GM18511 (cell line): ENCODE results near the gene BGLAP.

Experiments
- ATAC-seq: cut with Tn5 transposase; IDR thresholded peaks from one replicate; pipeline ENCODE4 v1.9.1; 2021; ENCODE audit warnings: mild to moderate bottlenecking, moderate library complexity; ENCODE audit not compliant: unreplicated experiment

BGLAP gene

DNA sequence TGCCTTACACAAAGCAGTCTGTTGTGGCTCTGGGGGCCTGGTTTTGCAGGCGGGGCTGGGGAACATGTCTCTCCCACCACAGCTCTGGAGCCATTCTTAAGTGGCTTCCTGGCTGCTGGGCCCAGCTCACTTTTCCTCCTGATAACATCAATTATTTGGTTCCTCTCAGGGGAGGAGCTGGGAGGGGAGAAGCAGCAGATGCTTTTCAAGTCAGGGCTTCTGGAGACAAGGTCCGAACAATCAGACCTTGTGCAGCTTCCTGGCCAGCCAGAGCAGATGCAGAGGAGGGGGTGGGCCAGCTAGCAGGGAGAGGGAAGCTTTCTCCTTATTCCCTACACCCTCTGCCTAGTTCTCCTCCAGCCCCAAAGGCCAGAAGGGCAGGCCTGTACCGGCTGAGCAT, 9.5 kb downstream of the BGLAP start:
- no peak for ATAC-seq

- ATAC-seq = no peak
Observed at GRCh38 chr1:156253634-156254033, 11.7 kb downstream of the BGLAP start.

GRCh38 chr1:156257711-156258110, 15.7 kb downstream of the BGLAP start:
- ATAC-seq = no peak

GRCh38 chr1:156258859-156259258, 16.9 kb downstream of the BGLAP start:
- ATAC-seq = no peak

DNA sequence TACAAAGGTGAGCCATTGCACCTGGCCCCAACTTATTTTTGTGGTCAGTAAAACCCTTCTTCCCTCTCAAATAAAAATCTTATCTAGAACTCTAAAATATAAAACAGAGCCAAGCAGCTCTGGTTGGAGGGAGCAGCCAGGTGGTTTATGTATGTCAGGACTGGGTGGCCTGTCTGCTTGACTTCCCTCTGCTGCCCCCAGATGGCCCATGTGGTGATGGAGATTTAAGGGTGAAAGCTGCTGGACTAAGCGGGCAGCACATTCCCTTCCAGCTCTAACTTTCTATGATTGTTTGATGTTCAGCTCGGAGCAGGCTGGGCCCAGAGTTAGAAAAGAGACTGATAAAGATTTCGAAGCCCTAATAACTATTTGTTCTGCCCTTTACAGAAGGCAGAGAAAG, 17.8 kb downstream of the BGLAP start:
- no peak for ATAC-seq

DNA sequence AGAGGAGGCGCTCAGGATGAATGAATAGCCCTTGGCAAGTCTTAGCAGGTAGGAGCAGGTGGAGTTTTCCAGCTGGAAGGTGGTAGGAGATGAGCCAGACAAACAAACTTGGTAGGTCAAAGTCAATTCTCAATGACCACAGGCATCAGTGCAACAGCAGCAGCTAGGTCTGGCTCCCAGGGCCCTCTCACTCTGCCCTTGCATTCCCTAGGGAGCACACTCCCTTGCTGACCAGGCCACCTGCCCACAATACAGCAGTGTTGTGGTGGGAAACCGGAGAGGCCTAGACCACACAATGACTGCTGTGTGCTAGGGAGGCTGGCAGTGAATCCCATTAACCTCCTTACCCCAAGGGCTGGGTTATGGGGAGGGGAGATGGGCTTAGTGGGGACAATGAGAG, 18.9 kb downstream of the BGLAP start:
- ATAC-seq = no peak

GRCh38 chr1:156262461-156263287, 20.7 kb downstream of the BGLAP start:
- no peak for ATAC-seq

GRCh38 chr1:156263288-156263655, 21.3 kb downstream of the BGLAP start:
- ATAC-seq = no peak

GRCh38 chr1:156266051-156266450, 24.1 kb downstream of the BGLAP start:
- ATAC-seq = no peak

DNA sequence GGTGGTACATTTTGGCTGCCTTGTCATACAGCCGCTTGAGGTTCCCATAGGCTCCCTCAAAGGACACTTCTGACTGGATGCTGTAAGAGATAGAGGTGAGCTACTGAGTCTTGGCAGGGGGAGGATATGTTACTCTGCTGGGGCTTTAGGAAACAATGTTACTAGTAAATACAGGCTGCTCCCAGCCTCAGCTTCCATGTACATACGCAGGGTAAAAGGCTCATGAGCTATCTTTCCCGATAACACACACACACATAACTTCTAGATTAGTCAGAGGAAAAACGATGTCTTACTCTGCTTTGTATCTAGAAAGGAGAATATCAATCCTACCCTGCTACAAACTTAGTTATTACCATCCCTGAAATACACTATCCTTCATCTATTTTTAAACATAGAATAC, 26.4 kb downstream of the BGLAP start:
- ATAC-seq = no peak

GRCh38 chr1:156270314-156270713, 28.3 kb downstream of the BGLAP start:
- no peak for ATAC-seq

DNA sequence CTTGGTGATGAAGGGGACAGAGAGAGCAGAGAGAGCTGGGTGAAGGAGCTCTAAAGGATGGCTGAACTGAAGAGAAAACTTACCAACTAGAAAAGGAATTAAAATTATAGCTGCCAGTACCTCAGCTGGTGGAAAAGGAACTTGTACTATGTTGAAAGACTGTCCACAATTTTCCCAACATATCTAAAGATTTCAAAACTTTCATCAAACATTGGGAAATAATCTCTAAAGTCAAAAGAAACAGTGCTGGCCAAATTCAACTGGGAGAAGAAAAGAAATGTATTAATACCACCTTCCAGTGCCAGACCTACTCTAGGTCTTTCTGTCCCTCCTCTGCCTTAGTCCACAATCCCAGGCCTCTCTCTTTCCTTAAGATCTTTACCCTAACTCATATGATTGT, 34.5 kb downstream of the BGLAP start:
- no peak for ATAC-seq

DNA sequence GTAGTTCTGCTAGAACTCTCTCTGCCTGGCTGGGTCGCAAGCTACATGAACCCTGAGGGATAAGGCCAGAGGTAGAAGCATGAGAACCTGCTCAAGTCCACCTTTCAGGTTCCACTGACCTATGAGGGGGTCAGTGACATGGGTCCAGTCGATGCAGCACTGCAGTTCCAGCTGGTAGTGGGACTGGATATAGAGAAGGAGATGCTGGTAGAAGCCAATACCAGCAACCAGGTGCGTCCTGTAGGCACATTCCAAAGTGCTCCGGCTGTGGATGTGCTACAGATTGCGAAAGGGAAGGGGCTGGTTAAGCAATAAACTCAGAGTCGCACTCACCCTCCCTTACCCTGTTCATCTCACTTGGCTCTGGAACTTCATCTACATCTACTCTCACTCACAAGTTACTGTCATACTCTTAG, 35.0 kb downstream of the BGLAP start:
- no peak for ATAC-seq

GRCh38 chr1:156279837-156280236, 37.9 kb downstream of the BGLAP start:
- no peak for ATAC-seq

- peak; percentile 49 for ATAC-seq
Observed at GRCh38 chr1:156281281-156281680, 39.3 kb downstream of the BGLAP start.

DNA sequence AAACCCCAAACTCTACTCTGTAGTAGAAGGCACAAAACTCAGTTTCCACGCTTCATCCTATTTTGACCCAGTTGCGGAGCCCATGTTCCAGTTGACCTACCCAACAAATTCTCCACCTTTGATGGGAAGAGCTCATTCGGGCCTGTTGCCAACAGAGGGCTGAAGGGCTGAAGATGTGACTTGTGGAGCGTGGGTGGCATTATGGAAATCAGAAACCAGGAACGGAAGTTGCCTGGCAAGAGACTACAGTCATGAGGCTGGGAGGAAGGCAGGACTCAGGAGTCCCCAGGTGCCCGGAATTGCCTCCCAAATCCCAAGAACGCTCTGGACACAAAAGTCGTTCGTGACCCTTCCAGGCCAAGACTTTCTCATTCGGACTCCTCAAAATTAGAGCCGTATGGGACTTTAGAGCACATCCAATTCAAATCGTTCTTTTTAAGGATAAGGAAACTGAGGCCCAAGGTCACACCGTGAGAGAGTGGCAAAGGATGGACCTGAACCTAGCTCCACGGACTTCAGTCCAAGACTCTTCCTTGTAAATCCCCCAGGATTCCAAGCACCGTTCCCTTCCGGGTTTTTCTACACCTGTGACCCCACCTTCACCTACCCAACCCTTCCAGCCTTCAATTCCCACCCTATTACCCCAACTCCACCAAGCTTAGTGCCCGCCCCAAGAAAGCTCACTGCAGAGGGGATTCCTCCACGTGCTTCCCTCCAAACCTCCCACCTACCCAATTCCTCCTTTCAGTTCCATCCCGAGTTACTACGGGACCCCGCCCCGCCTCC, 39.9 kb downstream of the BGLAP start:
- peak; percentile 9 for ATAC-seq

GRCh38 chr1:156282479-156283222, 40.7 kb downstream of the BGLAP start, which contains the start of gene SMG5:
SMG5 (minus strand) TSS chr1:156282825; CDS start chr1:156282680, 145 bp downstream.
- ATAC-seq = peak; percentile 86

- no peak for ATAC-seq
Observed at GRCh38 chr1:156283521-156283920, 41.5 kb downstream of the BGLAP start.

DNA sequence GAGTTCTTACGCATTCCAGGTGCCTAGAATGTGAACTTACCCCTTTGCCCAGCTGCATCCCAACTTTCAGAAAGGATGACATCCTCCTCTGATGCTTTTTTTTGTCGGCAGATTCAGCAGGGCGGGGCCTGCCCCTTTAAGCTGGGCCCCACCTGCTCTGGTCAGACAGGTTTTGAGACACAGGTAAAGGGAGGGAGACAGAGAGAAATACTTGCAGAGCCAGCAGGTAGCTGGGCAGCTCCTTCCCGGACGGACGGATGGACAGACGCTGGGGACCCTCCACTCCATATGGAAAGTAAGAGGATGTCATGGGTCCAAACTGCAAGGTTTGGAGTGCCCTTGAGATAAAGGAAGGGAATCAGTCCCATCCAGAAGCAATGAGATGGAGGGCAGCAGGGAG, 42.1 kb downstream of the BGLAP start, which contains the start of gene TMEM79:
TSS of gene TMEM79 (plus strand) at position 214 of the 400 bp plus-strand sequence. CDS start 902 bp downstream, outside the sequence.
- ATAC-seq = no peak

DNA sequence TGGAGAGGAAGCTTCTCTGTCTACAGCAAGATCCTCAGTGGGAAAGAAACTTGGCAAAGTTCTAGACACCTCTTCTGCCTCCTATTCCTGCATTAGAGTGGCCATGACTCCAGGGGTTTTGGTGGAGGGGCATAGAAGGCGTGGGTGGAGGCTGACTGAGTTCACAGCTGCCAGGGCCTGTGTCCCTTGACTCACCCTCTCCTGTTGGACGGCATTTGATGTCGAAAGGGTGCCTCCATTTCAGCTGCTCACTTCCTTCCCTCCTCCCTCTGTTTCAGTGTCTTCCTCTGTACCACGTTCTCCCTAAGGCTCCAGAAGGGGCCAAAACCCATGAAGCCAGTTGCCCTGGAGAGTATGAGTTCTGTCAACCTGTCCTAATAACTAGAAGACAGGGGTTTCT, 42.8 kb downstream of the BGLAP start:
- no peak for ATAC-seq

DNA sequence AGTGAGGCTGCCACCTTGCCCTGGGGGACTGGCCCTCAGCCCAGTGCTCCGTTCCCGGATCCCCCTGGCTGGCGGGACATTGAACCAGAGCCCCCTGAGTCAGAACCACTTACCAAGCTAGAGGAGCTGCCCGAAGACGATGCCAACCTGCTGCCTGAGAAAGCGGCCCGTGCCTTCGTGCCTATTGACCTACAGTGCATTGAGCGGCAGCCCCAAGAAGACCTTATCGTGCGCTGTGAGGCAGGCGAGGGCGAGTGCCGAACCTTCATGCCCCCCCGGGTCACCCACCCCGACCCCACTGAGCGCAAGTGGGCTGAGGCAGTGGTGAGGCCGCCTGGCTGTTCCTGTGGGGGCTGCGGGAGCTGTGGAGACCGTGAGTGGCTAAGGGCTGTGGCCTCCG, 43.5 kb downstream of the BGLAP start:
- no peak for ATAC-seq
